ENCODE data around the gene STAB2. TPM values are rescaled to one million over a fixed set of nuclear protein-coding genes. Genes with fewer than 3 reads are reported as not detected.

Gene STAB2
- total and polyA plus RNA-seq, 2 of the 8 experiments (the other 6 are each of a cell fraction or from before 2014, with no cell fraction given), result not detected

DNA sequence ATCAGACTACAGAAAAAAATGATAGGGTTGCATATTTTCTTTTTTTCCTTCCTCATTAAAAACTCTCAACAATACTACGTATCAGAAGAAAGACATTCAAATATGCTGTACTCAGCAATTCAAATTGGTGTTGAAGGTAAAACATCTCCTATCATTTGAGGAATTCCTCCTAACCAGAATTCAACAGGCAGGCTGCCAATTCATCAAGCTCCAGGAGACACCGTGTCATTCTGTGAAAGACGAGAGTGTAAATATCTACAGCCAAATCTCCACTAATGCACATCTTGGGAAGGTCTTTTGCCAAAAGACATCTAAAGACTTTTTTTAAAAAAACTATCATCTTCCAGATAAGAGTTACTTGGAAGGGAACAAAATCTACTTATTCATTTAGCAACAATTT, 227.4 kb downstream of the STAB2 start:
- H2BK12ac ChIP-seq (ENCODE audit: low read depth, low read length), result no peak overlapping the region
- no peak overlapping the region for H3K18ac ChIP-seq (ENCODE audit: extremely low read depth, low read length)
- H3K23ac ChIP-seq (ENCODE audit: insufficient read length), result no peak overlapping the region
- no peaks in the 10 kb centered on the region for H3K79me1 ChIP-seq (ENCODE audit: low read depth, low read length)
- H3K56ac ChIP-seq (replicated peaks; ENCODE audit: insufficient read length, low read depth, low read length), result no peak overlapping the region
- DNase-seq (ENCODE audit: low read depth in 1 of 2, low spot score in 2 of 2) (no peak), FAIRE-seq (no peak)
- H3K9ac ChIP-seq (replicated peaks in 1 of 4; ENCODE audit: extremely low read depth in 1 of 4, low read depth in 3 of 4, low read length in 3 of 4), result no peak overlapping the region
- H4K8ac ChIP-seq (ENCODE audit: extremely low read depth, insufficient read depth, low read length), result no peak overlapping the region
- no peak overlapping the region for H2AFZ ChIP-seq (ENCODE audit: low read length)
- H3K4ac ChIP-seq (replicated peaks; ENCODE audit: insufficient read length, low read depth, low read length), result no peak overlapping the region
- H2BK120ac ChIP-seq (replicated peaks; ENCODE audit: low read depth, low read length), result no peak overlapping the region
- H3K4me1 ChIP-seq (replicated peaks in 1 of 4; ENCODE audit: control insufficient read depth in 3 of 4, insufficient read depth in 4 of 4, low read length in 3 of 4), result no peaks in the 10 kb centered on the region
- no peaks in the 10 kb centered on the region for H3K9me3 ChIP-seq (ENCODE audit: insufficient read depth in 2 of 2, low read depth in 1 of 2, low read length in 1 of 2)
- H2BK15ac ChIP-seq (ENCODE audit: low read length), result no peak overlapping the region
- H3K23me2 ChIP-seq (ENCODE audit: low read depth, low read length), result no peaks in the 10 kb centered on the region
- H4K91ac ChIP-seq (replicated peaks; ENCODE audit: insufficient read length, low read length), result no peak overlapping the region
- H2BK20ac ChIP-seq (ENCODE audit: low read length), result no peak overlapping the region
- H3K4me3 ChIP-seq (ENCODE audit: extremely low read depth in 1 of 4, insufficient read depth in 2 of 4, low read depth in 3 of 4, low read length in 4 of 4), result no peak overlapping the region
- ChIA-PET POLR2A (ENCODE audit: partially characterized antibody) (interaction anchor here (1.8 kb wide), 1 partner anchor 27 kb away, joined by 5 read pairs; the partner anchor contains the start of gene NT5DC3), CTCF (ENCODE audit: partially characterized antibody) (no interaction called here)
- no peak overlapping the region for H3K27ac ChIP-seq (ENCODE audit: low read depth, low read length)
- H2AK5ac ChIP-seq (ENCODE audit: low read depth, low read length), result no peak overlapping the region
- H3K4me2 ChIP-seq (ENCODE audit: insufficient read depth in 1 of 2, low read depth in 2 of 2, low read length in 2 of 2), result no peak overlapping the region
- WGBS, 2 experiments (ENCODE audit: extremely low coverage in 1 of 2, insufficient coverage in 1 of 2, insufficient read length in 1 of 2, insufficient replicate concordance in 2 of 2, low coverage in 1 of 2, low lambda C conversion rate in 2 of 2, missing lambda C conversion rate in 1 of 2), result 89% methylated on average over 3 of the region's 3 CpGs; no CpG with 5 or more reads in 1 of the 2 experiments
- peaks cover 0 to 5% (median 4%) of the 10 kb centered on the region in 4 experiments; a peak in 3 of 8 replicates for H3K36me3 ChIP-seq (ENCODE audit: control insufficient read depth in 2 of 4, insufficient read depth in 4 of 4, low read length in 3 of 4)
- H2BK5ac ChIP-seq (ENCODE audit: low read depth, low read length), result no peak overlapping the region
- H3K27me3 ChIP-seq (replicated peaks in 1 of 4; ENCODE audit: control insufficient read depth in 3 of 4, extremely low read depth in 1 of 4, insufficient read depth in 3 of 4, low read length in 3 of 4), result no peaks in the 10 kb centered on the region
- no peak overlapping the region for H4K5ac ChIP-seq (ENCODE audit: insufficient read length, low read depth, low read length)
- H3K14ac ChIP-seq (ENCODE audit: insufficient read length), result no peak overlapping the region
- peaks cover 0 to 1% of the 10 kb centered on the region in 2 experiments for H4K20me1 ChIP-seq (replicated peaks in 1 of 2; ENCODE audit: control insufficient read depth in 1 of 2, insufficient read depth in 2 of 2, low read length in 2 of 2)
- TF ChIP-seq MAFK (IDR thresholded peaks at IDR 0.05; ENCODE audit: low read depth, low read length) (no peak), RFX5 (IDR thresholded peaks at IDR 0.05; ENCODE audit: borderline replicate concordance, low read depth, low read length) (no peak)
- TF ChIP-seq, protein P1, sequence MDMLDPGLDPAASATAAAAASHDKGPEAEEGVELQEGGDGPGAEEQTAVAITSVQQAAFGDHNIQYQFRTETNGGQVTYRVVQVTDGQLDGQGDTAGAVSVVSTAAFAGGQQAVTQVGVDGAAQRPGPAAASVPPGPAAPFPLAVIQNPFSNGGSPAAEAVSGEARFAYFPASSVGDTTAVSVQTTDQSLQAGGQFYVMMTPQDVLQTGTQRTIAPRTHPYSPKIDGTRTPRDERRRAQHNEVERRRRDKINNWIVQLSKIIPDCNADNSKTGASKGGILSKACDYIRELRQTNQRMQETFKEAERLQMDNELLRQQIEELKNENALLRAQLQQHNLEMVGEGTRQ (IDR thresholded peaks at IDR 0.05; ENCODE audit: low read length), result no peak
- 0 out of 4 replicates have a peak, but pooled peaks cover 0 to 4% of the 10 kb centered on the region in 2 experiments for H3K79me2 ChIP-seq (ENCODE audit: control insufficient read depth in 1 of 2, insufficient read depth in 2 of 2, low read length in 2 of 2)
